Measurements from ENCODE around the gene INIP.

DNA sequence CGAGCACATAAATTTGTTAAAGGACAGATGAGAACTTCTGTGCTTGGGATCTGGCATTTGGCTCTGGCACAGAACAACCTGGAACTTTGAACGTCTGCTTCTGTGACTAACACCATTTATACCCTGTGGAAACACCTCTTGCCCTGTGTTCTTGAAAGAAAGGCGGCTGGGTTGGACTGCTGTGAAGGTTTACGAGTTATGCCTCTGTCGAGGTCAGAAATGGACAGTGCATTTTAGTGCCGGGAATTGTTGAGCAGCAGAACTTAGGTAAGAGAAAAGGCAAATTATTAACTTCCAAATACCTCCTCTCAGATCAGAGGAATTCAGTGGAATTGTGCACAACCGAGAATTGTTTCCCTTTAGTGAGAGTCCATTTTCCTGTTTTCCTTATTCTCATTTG, 14.1 kb upstream of the INIP start:
- TF ChIP-seq, protein P1, sequence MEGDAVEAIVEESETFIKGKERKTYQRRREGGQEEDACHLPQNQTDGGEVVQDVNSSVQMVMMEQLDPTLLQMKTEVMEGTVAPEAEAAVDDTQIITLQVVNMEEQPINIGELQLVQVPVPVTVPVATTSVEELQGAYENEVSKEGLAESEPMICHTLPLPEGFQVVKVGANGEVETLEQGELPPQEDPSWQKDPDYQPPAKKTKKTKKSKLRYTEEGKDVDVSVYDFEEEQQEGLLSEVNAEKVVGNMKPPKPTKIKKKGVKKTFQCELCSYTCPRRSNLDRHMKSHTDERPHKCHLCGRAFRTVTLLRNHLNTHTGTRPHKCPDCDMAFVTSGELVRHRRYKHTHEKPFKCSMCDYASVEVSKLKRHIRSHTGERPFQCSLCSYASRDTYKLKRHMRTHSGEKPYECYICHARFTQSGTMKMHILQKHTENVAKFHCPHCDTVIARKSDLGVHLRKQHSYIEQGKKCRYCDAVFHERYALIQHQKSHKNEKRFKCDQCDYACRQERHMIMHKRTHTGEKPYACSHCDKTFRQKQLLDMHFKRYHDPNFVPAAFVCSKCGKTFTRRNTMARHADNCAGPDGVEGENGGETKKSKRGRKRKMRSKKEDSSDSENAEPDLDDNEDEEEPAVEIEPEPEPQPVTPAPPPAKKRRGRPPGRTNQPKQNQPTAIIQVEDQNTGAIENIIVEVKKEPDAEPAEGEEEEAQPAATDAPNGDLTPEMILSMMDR (conservative IDR thresholded peaks at IDR 0.05; ENCODE audit: low read length): no peak
- no peak for TF ChIP-seq EZH2phosphoT487 (IDR thresholded peaks at IDR 0.05; ENCODE audit: borderline replicate concordance, low read depth, low read length)
